IMR-90 (cell line): ENCODE measurements around the gene CYB5A. TPM values are rescaled to one million over a fixed set of nuclear protein-coding genes. Genes with fewer than 3 reads are reported as not detected.

Experiments used
- ATAC-seq: fragments of 200-7000 bp; cut with Tn5 transposase; 2 replicates; pipeline ENCODE4 v1.9.1; 2020; ENCODE audit warnings: low read depth, mild to moderate bottlenecking, moderate library complexity
- BruUV-seq: library from RNA; stranded (reverse); fragments of 400-500 nt; replicated peaks from 2 replicates; lab custom pipeline; 2021; lab: Mats Ljungman, UMichigan
- CTCF ChIA-PET: fragments of 300-600 bp; formaldehyde crosslinking; extraction: SDS; loops from one replicate; lab custom pipeline; 2021; ENCODE audit warnings: antibody characterized with exemption; lab: Yijun Ruan, JAX
- POLR2A ChIA-PET: fragments of 300-600 bp; sonication (Branson Sonifier 250); formaldehyde crosslinking; loops from one replicate; lab custom pipeline; 2022; ENCODE audit warnings: antibody characterized with exemption; ENCODE audit not compliant: unreplicated experiment; lab: Charles Lee
- DNase-seq: peaks from one replicate; pipeline ENCODE4 v3.0.0; 2013
- H2AFZ ChIP-seq: replicated peaks from 2 replicates; pipeline ENCODE3; 2013; ENCODE audit warnings: low read length, mild to moderate bottlenecking; ENCODE audit not compliant: poor library complexity
- H2AK5ac ChIP-seq: 2 replicates; pipeline ENCODE4 v1.6.1; 2013; ENCODE audit warnings: low read depth, low read length, inconsistent platforms
- H2AK9ac ChIP-seq: replicated peaks from 2 replicates; pipeline ENCODE3; 2013; ENCODE audit warnings: mild to moderate bottlenecking, low read depth, low read length, moderate library complexity; ENCODE audit not compliant: poor library complexity
- H2BK120ac ChIP-seq: 2 replicates; pipeline ENCODE4 v1.6.1; 2013; ENCODE audit warnings: low read depth, low read length, inconsistent platforms
- H2BK15ac ChIP-seq: 3 replicates; pipeline ENCODE4 v1.6.1; 2013; ENCODE audit warnings: low read depth, low read length, inconsistent platforms
- H2BK20ac ChIP-seq: 2 replicates; pipeline ENCODE4 v1.6.1; 2013; ENCODE audit warnings: low read depth, mild to moderate bottlenecking, inconsistent platforms, low read length, moderate library complexity
- H2BK5ac ChIP-seq: 2 replicates; pipeline ENCODE4 v1.6.1; 2013; ENCODE audit warnings: mild to moderate bottlenecking, low read depth, low read length, inconsistent platforms; ENCODE audit not compliant: poor library complexity, severe bottlenecking
- H3K14ac ChIP-seq: replicated peaks from 2 replicates; pipeline ENCODE4 v1.6.1; 2013; ENCODE audit warnings: low read depth, low read length, inconsistent platforms
- H3K18ac ChIP-seq: 2 replicates; pipeline ENCODE4 v1.6.1; 2013; ENCODE audit warnings: low read depth, low read length, control low read depth
- H3K23ac ChIP-seq: 2 replicates; pipeline ENCODE4 v1.6.1; 2013; ENCODE audit warnings: low read depth, low read length, inconsistent platforms
- H3K27ac ChIP-seq: 2 replicates; pipeline ENCODE4 v1.5.1; 2013; ENCODE audit warnings: mild to moderate bottlenecking, control low read depth, low read length; ENCODE audit not compliant: insufficient read depth
- H3K27me3 ChIP-seq: 2 replicates; pipeline ENCODE4 v1.6.1; 2013; ENCODE audit warnings: low read length; ENCODE audit not compliant: control insufficient read depth, insufficient read depth
- H3K36me3 ChIP-seq: 2 replicates; pipeline ENCODE4 v1.6.1; 2013; ENCODE audit warnings: low read length, mixed read lengths; ENCODE audit not compliant: control insufficient read depth, insufficient read depth
- H3K4ac ChIP-seq: 2 replicates; pipeline ENCODE4 v1.6.1; 2013; ENCODE audit warnings: low read depth, low read length, inconsistent platforms
- H3K4me1 ChIP-seq: 2 replicates; pipeline ENCODE4 v1.6.1; 2013; ENCODE audit warnings: low read length, mixed read lengths; ENCODE audit not compliant: control insufficient read depth, insufficient read depth
- H3K4me2 ChIP-seq: 2 replicates; pipeline ENCODE4 v1.6.1; 2013; ENCODE audit warnings: low read depth, mild to moderate bottlenecking, control low read depth, low read length, moderate library complexity
- H3K4me3 ChIP-seq: 2 replicates; pipeline ENCODE4 v1.5.1; 2013; ENCODE audit warnings: low read depth, mild to moderate bottlenecking, control low read depth, low read length, moderate library complexity; ENCODE audit not compliant: insufficient read depth
- H3K56ac ChIP-seq: 2 replicates; pipeline ENCODE4 v1.6.1; 2013; ENCODE audit warnings: low read length, inconsistent platforms; ENCODE audit not compliant: insufficient read depth; ENCODE audit errors: extremely low read depth
- H3K79me1 ChIP-seq, 2 experiments: 2 replicates each; pipeline ENCODE4 v1.6.1; 2013; ENCODE audit warnings: low read length in 2 of 2, inconsistent platforms in 1 of 2, low read depth in 1 of 2
- H3K9ac ChIP-seq: 2 replicates; pipeline ENCODE4 v1.6.1; 2013; ENCODE audit warnings: low read depth, low read length, control low read depth
- H3K9me1 ChIP-seq: 2 replicates; pipeline ENCODE4 v1.6.1; 2013; ENCODE audit warnings: low read length, inconsistent platforms; ENCODE audit not compliant: insufficient read depth
- H3K9me3 ChIP-seq: 2 replicates; pipeline ENCODE4 v1.6.1; 2013; ENCODE audit warnings: low read length; ENCODE audit not compliant: control insufficient read depth, insufficient read depth
- H4K20me1 ChIP-seq: 2 replicates; pipeline ENCODE4 v1.6.1; 2013; ENCODE audit warnings: low read length, inconsistent platforms; ENCODE audit not compliant: insufficient read depth
- H4K5ac ChIP-seq: 2 replicates; pipeline ENCODE4 v1.6.1; 2013; ENCODE audit warnings: mild to moderate bottlenecking, low read depth, low read length, control low read depth
- H4K8ac ChIP-seq, 2 experiments: 2 replicates each; pipeline ENCODE4 v1.6.1; 2013; ENCODE audit warnings: low read depth in 2 of 2, low read length in 2 of 2, control low read depth in 1 of 2, inconsistent platforms in 1 of 2
- H4K91ac ChIP-seq: 2 replicates; pipeline ENCODE4 v1.6.1; 2013; ENCODE audit warnings: low read depth, low read length, inconsistent platforms; ENCODE audit not compliant: insufficient read depth
- BHLHE40 ChIP-seq: fragments of 150-350 bp; IDR thresholded peaks from 2 replicates; pipeline ENCODE4 v1.6.1; 2016; ENCODE audit warnings: mild to moderate bottlenecking, low read depth, low read length
- CEBPB ChIP-seq: IDR thresholded peaks from 2 replicates; pipeline ENCODE4 v1.6.1; 2012; ENCODE audit warnings: low read depth, low read length, improper control_type of control experiment
- CHD1 ChIP-seq: IDR thresholded peaks from 2 replicates; pipeline ENCODE4 v1.6.1; 2012; ENCODE audit warnings: low read depth, low read length, improper control_type of control experiment
- FOS ChIP-seq: fragments of 150-350 bp; IDR thresholded peaks from 2 replicates; pipeline ENCODE4 v1.6.1; 2016; ENCODE audit warnings: low read depth, low read length
- MAZ ChIP-seq: IDR thresholded peaks from 2 replicates; pipeline ENCODE4 v1.6.1; 2012; ENCODE audit warnings: low read depth, mild to moderate bottlenecking, low read length, improper control_type of control experiment, moderate library complexity, borderline replicate concordance
- MXI1 ChIP-seq: IDR thresholded peaks from 2 replicates; pipeline ENCODE4 v1.6.1; 2012; ENCODE audit warnings: low read depth, mild to moderate bottlenecking, low read length, moderate library complexity, borderline replicate concordance
- NFE2L2 ChIP-seq: fragments of 150-350 bp; IDR thresholded peaks from 2 replicates; pipeline ENCODE4 v1.6.1; 2016; ENCODE audit warnings: low read depth, mild to moderate bottlenecking, low read length
- POLR2A ChIP-seq: IDR thresholded peaks from 2 replicates; pipeline ENCODE4 v1.6.1; 2012; ENCODE audit warnings: mild to moderate bottlenecking, low read depth, low read length
- RCOR1 ChIP-seq: IDR thresholded peaks from 2 replicates; pipeline ENCODE4 v1.6.1; 2012; ENCODE audit warnings: mild to moderate bottlenecking, low read length, improper control_type of control experiment; ENCODE audit not compliant: insufficient replicate concordance
- SMC3 ChIP-seq: fragments of 150-350 bp; IDR thresholded peaks from 2 replicates; pipeline ENCODE4 v1.6.1; 2016; ENCODE audit warnings: low read depth, mild to moderate bottlenecking, antibody characterized with exemption, low read length, moderate library complexity
- whole genome bisulfite sequencing, 2 experiments: methylation state at CpG; one replicate each; pipeline versions ENCODE4 v1.1.5 to v1.1.7; 2013; ENCODE audit warnings: missing lambda C conversion rate in 2 of 2; ENCODE audit not compliant: insufficient read length in 1 of 2; ENCODE audit errors: extremely low coverage in 2 of 2; 5-methylcytosine and 5-hydroxymethylcytosine counted together
- dilution Hi-C: fragments of 300-500 bp; cut with HindIII; formaldehyde crosslinking; loops from one replicate; pipeline ENCODE4 v1.14.3; 2018; ENCODE audit warnings: low sequenced_read_pairs; ENCODE audit not compliant: unreplicated experiment
- in situ Hi-C: fragments of 300-500 bp; cut with MboI; formaldehyde crosslinking; loops from 3 replicates; pipeline ENCODE4 v1.14.3; 2019; ENCODE audit warnings: low sequenced_read_pairs, inconsistent platforms, mixed read lengths
- intact Hi-C: fragments of 100-400 bp; cut with micrococcal nuclease; formaldehyde crosslinking; loops from 2 replicates; pipeline ENCODE4 v1.10.0; 2022
- polyA plus RNA-seq, 3 experiments: library from polyadenylated mRNA; depleted of rRNA; stranded (reverse); fragments of >200 nt; gene quantifications; 2 replicates each; pipeline ENCODE4 v1.2.3, GENCODE V29; 2012; ENCODE audit warnings: low replicate concordance in 1 of 3
- total RNA-seq: library from RNA; depleted of rRNA; stranded (reverse); fragments of >200 nt; gene quantifications from 2 replicates; pipeline ENCODE4 v1.2.3, GENCODE V29; 2012
- TF ChIP-seq, protein P1 (sequence below): fragments of 150-350 bp; IDR thresholded peaks from 2 replicates; pipeline ENCODE4 v1.6.1; 2016; ENCODE audit warnings: low read depth, mild to moderate bottlenecking, low read length, moderate library complexity, borderline replicate concordance
- TF ChIP-seq, protein P2 (sequence below): conservative IDR thresholded peaks from 2 replicates; pipeline ENCODE4 v1.5.1; 2012; ENCODE audit warnings: mild to moderate bottlenecking, low read depth, low read length, improper control_type of control experiment

CYB5A gene
- total and polyA plus RNA-seq, 2 of the 4 experiments (the other 2 are of a cell fraction): 13.4 to 47.9 TPM

DNA sequence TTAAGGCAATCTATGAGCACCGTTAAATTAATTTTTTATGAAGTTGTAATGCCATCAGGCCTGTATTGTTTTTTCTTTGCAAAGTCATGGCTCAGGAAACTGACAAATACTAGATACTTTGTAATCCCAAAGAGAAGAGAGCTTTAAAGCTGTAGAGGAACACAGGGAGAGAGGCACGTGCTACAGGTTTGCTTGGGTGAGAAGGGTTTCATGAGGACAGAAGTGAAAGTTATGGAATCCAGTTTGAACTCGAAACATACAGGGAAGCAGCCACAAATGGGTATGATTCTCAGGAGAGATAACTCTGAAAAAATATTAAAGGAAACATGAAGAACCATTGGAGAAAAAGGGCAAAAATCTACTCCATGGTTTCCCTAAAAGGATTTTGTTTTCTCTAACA lies 49.8 kb downstream of the CYB5A start:
- ChIA-PET CTCF (no interaction called here), POLR2A (no interaction called here)
- Histone ChIP-seq H2AK5ac (no peak overlapping the region), H2BK15ac (no peak overlapping the region), H3K23ac (no peak overlapping the region), H4K8ac (no peak overlapping the region), H4K5ac (no peak overlapping the region), H2BK120ac (no peak overlapping the region), H3K27me3 (peaks cover 17% of the 10 kb centered on the region), H2AK9ac (no peak overlapping the region), H2BK5ac (no peak overlapping the region), H3K9ac (no peak overlapping the region), H3K4me3 (no peak overlapping the region), H3K4ac (no peak overlapping the region), H3K79me1 (no peaks in the 10 kb centered on the region), H3K9me1 (no peaks in the 10 kb centered on the region), H3K27ac (no peak overlapping the region), H2AFZ (no peak overlapping the region), H3K9me3 (no peaks in the 10 kb centered on the region), H3K14ac (no peak overlapping the region), H3K18ac (no peak overlapping the region), H4K20me1 (no peaks in the 10 kb centered on the region; the same call in 1 of the 2 replicates), H3K36me3 (no peaks in the 10 kb centered on the region), H3K4me2 (no peak overlapping the region), H4K91ac (no peak overlapping the region), H3K4me1 (no peaks in the 10 kb centered on the region), H2BK20ac (no peak overlapping the region), H3K56ac (no peak overlapping the region)
- in situ Hi-C loops: no loop called here
- no CpG with 5 or more reads among the region's 3 CpGs for WGBS, 2 experiments
- intact Hi-C loops: no loop called here
- no TSS peak for BruUV-seq
- dilution Hi-C loops: no loop called here
- TF ChIP-seq FOS (no peak), MXI1 (no peak), SMC3 (no peak), CEBPB (no peak), MAZ (no peak), NFE2L2 (no peak), CHD1 (no peak), POLR2A (no peak), RCOR1 (no peak), BHLHE40 (no peak)
- TF ChIP-seq, protein P1, sequence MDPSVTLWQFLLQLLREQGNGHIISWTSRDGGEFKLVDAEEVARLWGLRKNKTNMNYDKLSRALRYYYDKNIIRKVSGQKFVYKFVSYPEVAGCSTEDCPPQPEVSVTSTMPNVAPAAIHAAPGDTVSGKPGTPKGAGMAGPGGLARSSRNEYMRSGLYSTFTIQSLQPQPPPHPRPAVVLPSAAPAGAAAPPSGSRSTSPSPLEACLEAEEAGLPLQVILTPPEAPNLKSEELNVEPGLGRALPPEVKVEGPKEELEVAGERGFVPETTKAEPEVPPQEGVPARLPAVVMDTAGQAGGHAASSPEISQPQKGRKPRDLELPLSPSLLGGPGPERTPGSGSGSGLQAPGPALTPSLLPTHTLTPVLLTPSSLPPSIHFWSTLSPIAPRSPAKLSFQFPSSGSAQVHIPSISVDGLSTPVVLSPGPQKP: no peak
- TF ChIP-seq, protein P2, sequence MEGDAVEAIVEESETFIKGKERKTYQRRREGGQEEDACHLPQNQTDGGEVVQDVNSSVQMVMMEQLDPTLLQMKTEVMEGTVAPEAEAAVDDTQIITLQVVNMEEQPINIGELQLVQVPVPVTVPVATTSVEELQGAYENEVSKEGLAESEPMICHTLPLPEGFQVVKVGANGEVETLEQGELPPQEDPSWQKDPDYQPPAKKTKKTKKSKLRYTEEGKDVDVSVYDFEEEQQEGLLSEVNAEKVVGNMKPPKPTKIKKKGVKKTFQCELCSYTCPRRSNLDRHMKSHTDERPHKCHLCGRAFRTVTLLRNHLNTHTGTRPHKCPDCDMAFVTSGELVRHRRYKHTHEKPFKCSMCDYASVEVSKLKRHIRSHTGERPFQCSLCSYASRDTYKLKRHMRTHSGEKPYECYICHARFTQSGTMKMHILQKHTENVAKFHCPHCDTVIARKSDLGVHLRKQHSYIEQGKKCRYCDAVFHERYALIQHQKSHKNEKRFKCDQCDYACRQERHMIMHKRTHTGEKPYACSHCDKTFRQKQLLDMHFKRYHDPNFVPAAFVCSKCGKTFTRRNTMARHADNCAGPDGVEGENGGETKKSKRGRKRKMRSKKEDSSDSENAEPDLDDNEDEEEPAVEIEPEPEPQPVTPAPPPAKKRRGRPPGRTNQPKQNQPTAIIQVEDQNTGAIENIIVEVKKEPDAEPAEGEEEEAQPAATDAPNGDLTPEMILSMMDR: no peak
- ATAC-seq (no peak), DNase-seq (no peak)
